T47D (cell line): ENCODE measurements around the gene ZBTB7C.
A peak's percentile ranks its signal among the peaks of the same experiment; 100 is the strongest.

Experiments used
- DNase-seq, 2 experiments: peaks; one replicate each; pipeline versions ENCODE4 v3.0.0 to v3.0.0-alpha.2; 2011 to 2012; ENCODE audit warnings: low read depth in 1 of 2, low spot score in 1 of 2
- JUND ChIP-seq: IDR thresholded peaks from 2 replicates; pipeline ENCODE4 v1.6.1; 2012; ENCODE audit warnings: low read depth
- in situ Hi-C: cut with HindIII; loops from 2 replicates; pipeline ENCODE4 v1.10.0; 2016; ENCODE audit warnings: low sequenced_read_pairs, low pct_unique_long_range_greater_than_20kb

The ZBTB7C gene

DNA sequence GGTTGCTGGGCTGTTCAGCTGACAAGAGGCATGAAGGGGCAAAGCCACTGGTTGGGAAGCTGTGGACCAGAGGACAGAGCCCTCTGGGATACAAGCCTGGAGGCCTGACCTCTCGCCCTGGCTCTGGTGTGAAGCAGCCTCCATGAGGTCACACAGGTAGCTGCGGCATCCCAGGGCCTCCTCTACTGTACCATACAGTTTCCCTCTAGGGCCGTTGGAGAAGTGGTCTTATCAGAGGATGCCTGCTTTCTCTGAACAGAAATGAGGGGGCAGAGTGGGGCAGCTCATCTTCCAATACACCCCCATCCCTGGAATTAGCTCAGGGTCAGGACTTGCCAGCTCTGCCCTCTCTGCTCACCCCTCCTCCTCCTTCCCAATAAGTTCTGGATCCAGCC lies 343.6 kb downstream of the ZBTB7C start:
- no peak for DNase-seq
- in situ Hi-C loops = no loop called here

DNA sequence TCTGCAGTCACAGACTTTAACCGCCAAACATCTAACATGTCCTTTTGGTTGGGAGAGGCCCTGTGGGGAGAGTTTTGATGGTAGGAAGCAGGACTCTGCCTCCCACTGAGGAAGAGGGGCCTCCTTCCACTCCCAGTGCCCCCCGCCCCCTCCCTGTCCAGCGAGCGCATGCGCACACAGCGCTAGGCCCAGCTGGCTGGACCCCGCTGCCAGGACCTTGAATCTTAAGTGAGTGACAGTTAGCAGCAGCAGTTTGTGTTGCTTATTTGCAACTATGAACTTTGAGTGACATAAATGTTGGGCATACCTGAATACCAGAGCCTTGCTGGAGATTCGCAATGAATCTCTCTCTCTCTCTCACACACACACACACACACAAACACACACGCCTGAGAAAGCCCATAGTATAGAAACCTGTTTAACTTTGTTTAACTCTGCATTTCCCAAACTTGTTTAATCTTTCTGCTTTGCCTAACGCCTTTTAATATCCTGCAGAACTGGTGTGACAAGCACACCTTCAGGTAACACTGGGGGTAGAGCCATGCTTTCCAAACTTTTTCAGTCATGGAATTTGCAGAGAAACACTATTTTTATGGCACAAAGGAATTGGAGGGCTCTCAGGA lies 344.1 kb downstream of the ZBTB7C start:
- TF ChIP-seq JUND = no peak
- in situ Hi-C loops = no loop called here
- peak; percentile 25 to 68 for DNase-seq

More for the DNA sequence above, 343.6 kb downstream of the ZBTB7C start:
- no peak for TF ChIP-seq JUND

DNA sequence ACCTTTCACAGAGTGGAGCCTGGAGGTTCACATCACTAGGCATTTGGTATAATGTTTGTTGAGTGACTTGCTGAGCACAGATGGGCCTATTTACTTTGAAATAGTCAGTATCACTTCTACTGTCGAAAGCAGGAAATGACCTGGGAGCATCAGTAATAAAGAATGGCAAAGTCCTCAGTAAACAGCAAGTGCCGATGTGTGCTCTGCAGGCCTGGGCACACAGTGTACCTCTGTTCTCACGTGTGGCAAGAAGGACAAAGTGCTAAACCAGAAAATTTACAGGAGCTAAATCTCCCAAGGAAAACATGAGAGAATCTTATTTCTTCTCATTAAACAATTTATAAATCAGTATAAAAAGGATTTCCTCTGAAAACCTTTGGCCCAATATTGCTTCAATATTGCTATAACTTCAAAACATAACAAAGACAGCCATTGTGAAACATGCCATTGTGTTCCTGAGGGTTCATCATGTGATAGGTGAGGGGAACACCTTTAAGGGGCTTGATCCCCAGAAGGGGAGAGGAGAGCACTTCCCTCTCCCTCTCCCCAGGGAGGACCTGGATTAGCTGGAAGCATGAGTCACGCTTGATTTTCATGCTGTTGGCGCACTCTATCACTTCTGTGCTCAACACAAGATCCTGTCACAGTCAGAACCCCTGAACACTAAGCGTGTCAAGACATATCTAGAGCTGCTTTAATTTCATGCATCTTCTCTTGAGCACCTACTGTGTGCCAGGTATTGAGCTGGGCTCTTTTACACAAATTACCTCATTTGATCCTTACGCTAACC lies 347.2 kb downstream of the ZBTB7C start:
- no peak for DNase-seq
- no peak for TF ChIP-seq JUND
- in situ Hi-C loops = no loop called here

DNA sequence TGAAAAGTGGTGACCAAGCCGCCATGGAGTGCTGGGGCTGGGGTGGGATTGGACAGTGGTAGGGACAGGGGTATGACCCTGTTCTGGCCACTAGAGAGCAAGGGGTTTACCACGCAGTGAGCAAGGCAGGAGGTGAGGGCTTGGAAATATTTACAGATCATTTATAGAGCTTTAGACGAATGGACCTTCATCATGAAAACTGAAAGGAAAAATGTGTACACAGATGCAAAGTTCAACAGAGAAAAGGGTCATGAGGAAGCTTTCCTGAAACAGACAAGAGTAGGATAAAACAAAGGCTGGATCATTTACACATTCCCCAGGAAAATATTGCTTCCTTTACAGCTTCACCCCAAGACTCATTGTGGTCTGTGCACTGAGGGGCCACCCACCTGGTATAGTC lies 348.2 kb downstream of the ZBTB7C start:
- DNase-seq = no peak
- in situ Hi-C loops = no loop called here
- TF ChIP-seq JUND = no peak

DNA sequence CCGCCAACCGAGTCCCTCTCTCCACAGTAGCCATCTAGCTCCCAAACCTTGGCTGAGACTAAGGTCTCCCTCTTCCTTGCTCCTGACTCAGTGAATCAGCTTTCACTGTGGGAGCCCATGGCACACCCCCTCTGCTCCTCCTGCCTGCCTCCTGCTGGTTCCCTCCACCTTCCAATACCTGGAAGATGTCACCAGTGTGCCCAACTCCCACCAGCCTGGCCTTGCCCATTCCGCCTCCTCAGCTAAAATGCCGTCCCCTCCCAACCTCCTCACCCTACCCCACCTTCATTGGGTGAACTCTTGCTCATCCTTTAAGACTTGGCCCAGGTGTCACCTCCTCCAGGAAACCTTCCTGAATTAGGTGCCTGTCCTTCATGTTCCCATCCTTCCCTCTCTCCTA lies 348.8 kb downstream of the ZBTB7C start:
- TF ChIP-seq JUND = no peak
- no peak for DNase-seq
- in situ Hi-C loops = no loop called here

DNA sequence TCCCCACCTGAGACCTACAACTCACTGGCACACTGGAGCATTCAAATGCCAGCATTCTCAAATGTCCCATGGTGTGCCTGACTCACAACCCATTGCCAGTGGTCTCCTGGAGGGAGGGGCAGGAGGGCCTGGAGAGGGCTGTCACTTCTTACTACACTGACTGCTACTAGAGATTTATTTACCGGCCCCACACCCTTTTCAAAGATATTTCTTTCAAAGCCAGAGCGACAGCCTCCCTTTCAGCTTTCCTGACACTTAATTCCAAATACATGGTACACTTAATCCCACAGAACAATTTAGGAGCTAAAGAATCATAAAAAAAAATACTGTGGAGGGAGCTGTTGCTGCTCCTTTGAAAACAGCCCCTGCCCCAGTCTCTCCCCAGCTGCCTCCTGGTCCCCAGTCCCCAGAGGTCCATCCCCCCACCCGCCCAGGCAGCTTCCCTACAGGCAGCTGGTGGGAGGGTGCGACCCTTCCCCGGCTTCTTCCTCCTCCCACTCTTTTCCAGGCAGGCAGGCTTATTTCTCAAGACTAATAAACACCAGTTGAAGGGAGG lies 349.6 kb downstream of the ZBTB7C start:
- in situ Hi-C loops = no loop called here
- DNase-seq = no peak
- TF ChIP-seq JUND = no peak

DNA sequence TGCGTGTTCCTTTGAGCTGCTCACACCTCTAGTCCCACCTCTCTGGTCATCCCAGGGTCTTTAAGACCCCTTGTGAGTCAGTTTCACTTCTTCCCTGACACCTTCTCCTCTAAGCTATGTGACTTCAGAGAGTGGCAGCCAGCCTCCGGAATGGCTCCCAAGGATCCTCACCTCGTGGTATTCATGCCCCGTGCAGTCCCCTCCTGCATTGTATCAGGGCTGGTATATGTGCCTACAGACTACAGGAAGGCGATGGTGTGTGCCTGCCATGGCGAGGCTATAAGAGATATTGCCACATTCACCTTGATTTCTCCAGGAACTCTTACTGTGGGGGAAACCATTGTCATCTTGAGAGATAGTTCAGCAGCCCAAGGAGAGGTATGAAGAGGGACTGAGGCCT lies 350.7 kb downstream of the ZBTB7C start:
- TF ChIP-seq JUND = no peak
- in situ Hi-C loops = no loop called here
- DNase-seq = no peak

DNA sequence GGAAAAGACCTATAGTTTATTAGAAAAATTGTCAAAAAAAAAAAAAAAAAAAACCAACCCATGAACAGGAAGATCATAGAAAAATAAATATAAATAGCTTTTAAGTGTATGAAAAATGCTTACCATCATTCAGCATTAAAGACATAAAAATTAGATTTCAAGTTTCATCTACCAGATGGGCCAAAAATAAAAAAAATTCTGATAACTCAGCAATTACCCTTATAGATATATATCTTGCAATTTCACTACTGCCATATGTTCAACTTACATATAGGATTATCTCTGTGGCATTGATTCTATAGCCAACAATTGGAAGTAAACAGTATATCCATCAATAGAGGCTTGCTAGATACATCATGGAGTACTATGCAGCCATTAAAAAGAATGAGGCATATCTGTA lies 352.2 kb downstream of the ZBTB7C start:
- in situ Hi-C loops = no loop called here
- no peak for TF ChIP-seq JUND
- no peak for DNase-seq

DNA sequence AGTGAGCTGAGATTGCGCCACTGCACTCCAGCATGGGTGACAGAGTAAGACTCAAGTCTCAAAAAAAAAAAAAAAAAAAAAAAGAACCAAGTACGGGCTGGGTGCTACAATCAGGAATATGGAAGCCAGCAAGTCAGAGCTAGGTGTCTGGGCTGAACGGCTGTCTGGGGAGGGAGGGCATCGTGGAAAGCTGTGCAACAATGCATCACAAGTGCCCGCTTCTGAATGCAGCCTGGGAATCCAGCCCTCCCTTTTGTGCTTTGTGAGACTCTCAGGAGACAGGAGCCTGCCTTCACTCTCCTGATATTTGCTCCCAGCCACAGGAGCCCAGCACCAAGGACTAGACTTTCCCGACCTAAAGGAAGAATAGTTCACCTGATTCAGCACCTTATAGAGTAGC lies 353.8 kb downstream of the ZBTB7C start:
- in situ Hi-C loops = no loop called here
- no peak for TF ChIP-seq JUND
- DNase-seq = no peak

DNA sequence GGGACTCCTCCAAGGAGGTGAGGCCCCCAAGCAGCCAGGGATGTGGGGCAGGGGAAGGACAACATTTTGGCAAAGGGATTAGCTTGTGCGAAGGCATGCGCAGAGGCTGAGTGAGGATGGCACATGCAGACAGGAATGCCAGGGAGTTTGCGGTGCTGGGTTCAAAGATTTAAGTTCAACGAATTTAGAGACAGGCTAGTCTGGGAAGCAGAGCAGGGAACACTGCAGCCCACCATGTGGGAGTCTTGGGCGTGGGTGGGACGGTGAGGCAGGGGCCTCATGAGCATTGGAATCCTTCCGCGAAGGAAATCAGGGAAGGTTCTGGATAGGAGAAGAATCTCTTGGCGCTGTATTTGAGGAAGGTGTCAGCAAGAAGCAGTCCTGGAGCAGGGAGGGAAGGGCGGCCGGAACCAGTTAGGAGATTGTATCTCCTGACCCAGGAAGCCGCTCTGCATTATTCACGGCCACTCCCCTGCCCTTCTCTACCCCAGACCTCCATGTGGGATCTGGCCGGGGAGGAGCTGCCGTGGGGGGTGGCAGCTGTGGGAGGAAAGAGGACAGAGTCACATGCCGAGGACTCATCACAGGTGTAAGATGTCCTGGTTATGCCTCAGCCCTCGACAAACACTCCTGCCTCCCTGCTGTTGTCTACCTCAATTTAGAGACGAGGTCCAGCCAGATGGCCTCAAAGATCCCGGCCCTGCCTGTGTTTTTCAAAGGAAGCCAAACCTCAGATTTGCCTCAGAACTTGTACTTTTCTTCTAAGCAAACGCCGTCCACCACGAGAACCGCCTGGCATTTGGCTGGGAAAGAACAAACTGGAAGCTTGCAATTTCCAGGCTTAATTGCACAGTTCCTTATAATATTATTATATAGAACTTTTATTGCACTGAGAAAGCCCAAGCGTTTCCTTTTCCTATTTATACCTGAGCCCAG lies 355.0 kb downstream of the ZBTB7C start:
- in situ Hi-C loops = no loop called here
- TF ChIP-seq JUND = no peak
- no peak for DNase-seq

DNA sequence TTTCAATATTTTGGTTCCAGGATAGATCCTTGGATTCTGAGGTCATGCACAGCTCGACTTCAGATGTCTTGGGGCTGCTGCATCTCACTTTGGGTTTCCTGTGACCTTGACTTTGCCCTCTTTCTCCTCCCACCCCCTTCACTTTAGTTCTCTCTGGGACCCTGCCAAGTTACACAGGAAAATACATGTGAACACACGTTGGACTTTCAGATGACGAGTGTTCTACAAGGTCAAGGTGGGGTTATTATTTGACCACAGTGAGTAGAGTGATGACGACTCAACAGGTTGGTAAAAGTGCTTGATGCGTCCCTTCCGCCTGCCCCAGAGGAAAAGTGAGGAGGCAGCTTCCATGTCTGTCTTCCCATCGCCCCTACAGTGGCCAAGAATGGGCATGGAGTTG lies 356.3 kb downstream of the ZBTB7C start:
- no peak for TF ChIP-seq JUND
- no peak for DNase-seq

More for the DNA sequence above, 356.3 kb downstream of the ZBTB7C start:
- in situ Hi-C loops = no loop called here
